Bladder microvascular endothelial cell (primary cell): ENCODE measurements around the gene PKHD1. TPM values are rescaled to one million over a fixed set of nuclear protein-coding genes. Genes with fewer than 3 reads are reported as not detected.

Experiments used
- total RNA-seq: library from RNA; depleted of rRNA; stranded (reverse); fragments of >200 nt; gene quantifications from 2 replicates; pipeline ENCODE4 v1.2.3, GENCODE V29; 2014

The PKHD1 gene
- total RNA-seq = not detected in 2 replicates

DNA sequence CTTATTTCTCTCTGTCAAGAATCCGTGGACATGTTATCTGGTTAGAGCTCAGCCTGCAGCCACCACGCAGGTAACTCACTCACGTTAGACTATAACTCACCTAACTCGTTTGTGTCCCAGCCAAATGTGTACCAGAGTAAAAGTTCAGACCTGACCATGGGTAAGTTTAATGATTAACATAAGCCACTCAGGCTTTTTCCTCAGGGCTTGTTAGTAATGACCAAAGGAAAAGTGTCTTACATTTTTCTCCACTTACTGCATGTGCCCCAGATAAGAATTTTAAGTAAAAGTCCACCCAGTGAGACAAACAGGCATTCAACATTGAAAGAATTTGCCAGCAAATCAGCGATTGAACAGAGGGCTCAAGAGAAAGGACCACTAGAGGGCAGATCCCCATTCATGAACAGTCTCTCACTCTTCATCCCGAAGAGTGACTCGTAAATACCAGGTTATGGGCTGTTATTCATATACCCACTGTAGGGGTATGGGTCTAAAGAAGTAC lies at the start of gene PKHD1:
Gene PKHD1, minus strand, starts transcription at position 116 of the 502 bp plus-strand sequence. CDS start 2,680 bp downstream, outside the sequence.

Other genes with a start within 250 kb of the PKHD1 start
- not detected in 2 replicates for gene IL17A, start 98.8 kb upstream of the PKHD1 start, total RNA-seq
- gene IL17F, start 156.9 kb upstream of the PKHD1 start, total RNA-seq = not detected in 2 replicates
- 83.4 and 98.9 TPM in 2 replicates for gene MCM3, start 197.1 kb upstream of the PKHD1 start, total RNA-seq